PFSK-1 (cell line): ENCODE data around the gene SAMHD1.

Experiments used
- FOXP2 ChIP-seq: optimal IDR thresholded peaks from 2 replicates; pipeline ENCODE3; 2011; ENCODE audit warnings: borderline replicate concordance, control low read depth, inconsistent platforms; ENCODE audit not compliant: insufficient read depth; ENCODE audit errors: extremely low read length, extremely low read depth
- POLR2AphosphoS5 ChIP-seq: IDR thresholded peaks from 2 replicates; pipeline ENCODE4 v1.6.1; 2012; ENCODE audit warnings: low read depth, mild to moderate bottlenecking, control low read depth, low read length, moderate library complexity
- SIN3A ChIP-seq: IDR thresholded peaks from 2 replicates; pipeline ENCODE4 v1.6.1; 2012; ENCODE audit warnings: mild to moderate bottlenecking, low read length, moderate library complexity, borderline replicate concordance; ENCODE audit not compliant: insufficient read depth
- TAF1 ChIP-seq: IDR thresholded peaks from 2 replicates; pipeline ENCODE4 v1.6.1; 2012; ENCODE audit warnings: low read length, control low read depth, borderline replicate concordance; ENCODE audit not compliant: insufficient read depth
- TF ChIP-seq, protein P1 (sequence below), 2 experiments: IDR thresholded peaks; 2 replicates each; pipeline versions ENCODE4 v1.6.1 to v1.8.0; 2011 to 2012; ENCODE audit warnings: low read depth in 2 of 2, low read length in 2 of 2, control low read depth in 1 of 2, inconsistent platforms in 1 of 2, mild to moderate bottlenecking in 1 of 2, moderate library complexity in 1 of 2; ENCODE audit not compliant: insufficient read depth in 1 of 2

Gene SAMHD1

GRCh38 chr20:36859700-36860330 lies 91.7 kb downstream of the SAMHD1 start:
- TF ChIP-seq POLR2AphosphoS5 = no peak
- TF ChIP-seq, protein P1, sequence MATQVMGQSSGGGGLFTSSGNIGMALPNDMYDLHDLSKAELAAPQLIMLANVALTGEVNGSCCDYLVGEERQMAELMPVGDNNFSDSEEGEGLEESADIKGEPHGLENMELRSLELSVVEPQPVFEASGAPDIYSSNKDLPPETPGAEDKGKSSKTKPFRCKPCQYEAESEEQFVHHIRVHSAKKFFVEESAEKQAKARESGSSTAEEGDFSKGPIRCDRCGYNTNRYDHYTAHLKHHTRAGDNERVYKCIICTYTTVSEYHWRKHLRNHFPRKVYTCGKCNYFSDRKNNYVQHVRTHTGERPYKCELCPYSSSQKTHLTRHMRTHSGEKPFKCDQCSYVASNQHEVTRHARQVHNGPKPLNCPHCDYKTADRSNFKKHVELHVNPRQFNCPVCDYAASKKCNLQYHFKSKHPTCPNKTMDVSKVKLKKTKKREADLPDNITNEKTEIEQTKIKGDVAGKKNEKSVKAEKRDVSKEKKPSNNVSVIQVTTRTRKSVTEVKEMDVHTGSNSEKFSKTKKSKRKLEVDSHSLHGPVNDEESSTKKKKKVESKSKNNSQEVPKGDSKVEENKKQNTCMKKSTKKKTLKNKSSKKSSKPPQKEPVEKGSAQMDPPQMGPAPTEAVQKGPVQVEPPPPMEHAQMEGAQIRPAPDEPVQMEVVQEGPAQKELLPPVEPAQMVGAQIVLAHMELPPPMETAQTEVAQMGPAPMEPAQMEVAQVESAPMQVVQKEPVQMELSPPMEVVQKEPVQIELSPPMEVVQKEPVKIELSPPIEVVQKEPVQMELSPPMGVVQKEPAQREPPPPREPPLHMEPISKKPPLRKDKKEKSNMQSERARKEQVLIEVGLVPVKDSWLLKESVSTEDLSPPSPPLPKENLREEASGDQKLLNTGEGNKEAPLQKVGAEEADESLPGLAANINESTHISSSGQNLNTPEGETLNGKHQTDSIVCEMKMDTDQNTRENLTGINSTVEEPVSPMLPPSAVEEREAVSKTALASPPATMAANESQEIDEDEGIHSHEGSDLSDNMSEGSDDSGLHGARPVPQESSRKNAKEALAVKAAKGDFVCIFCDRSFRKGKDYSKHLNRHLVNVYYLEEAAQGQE (IDR thresholded peaks at IDR 0.05; ENCODE audit: insufficient read depth in 1 of 2, low read depth in 2 of 2, low read length in 2 of 2) = no peak
- no peak for TF ChIP-seq SIN3A
- TF ChIP-seq TAF1 = no peak
- no peak for TF ChIP-seq FOXP2

- TF ChIP-seq SIN3A (no peak), TAF1 (no peak), FOXP2 (no peak)
- TF ChIP-seq, protein P1 (IDR thresholded peaks at IDR 0.05; ENCODE audit: insufficient read depth in 1 of 2, low read depth in 2 of 2, low read length in 2 of 2) = no peak
These were observed 92.3 kb downstream of the SAMHD1 start for GRCh38 chr20:36859282-36859555.

- TF ChIP-seq FOXP2 = peak; percentile 76
- no peak for TF ChIP-seq SIN3A
These were observed 94.5 kb downstream of the SAMHD1 start for GRCh38 chr20:36856691-36857635.

DNA sequence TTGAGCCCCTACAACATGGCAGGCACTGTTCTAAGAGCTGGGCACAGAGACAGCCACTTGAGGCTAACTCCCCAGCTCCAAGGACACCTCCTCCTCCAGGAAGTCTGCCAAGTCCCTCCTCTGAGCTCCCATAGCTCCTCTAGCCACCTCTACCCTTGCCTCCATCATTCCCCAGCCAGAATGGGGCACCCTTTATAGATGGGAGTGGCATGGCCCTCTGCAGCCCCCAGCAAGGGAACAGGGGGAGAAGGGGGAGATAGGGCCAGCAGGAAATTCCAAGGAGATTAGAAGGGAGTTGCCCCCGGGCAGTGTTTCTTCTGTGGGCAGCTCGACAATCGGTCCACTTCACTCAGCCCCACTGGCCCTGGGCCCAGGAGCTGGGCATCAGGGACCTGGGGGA lies 95.3 kb downstream of the SAMHD1 start:
- TF ChIP-seq POLR2AphosphoS5 (no peak), TAF1 (no peak), FOXP2 (no peak), SIN3A (no peak)
- TF ChIP-seq, protein P1 (IDR thresholded peaks at IDR 0.05; ENCODE audit: insufficient read depth in 1 of 2, low read depth in 2 of 2, low read length in 2 of 2) = no peak

DNA sequence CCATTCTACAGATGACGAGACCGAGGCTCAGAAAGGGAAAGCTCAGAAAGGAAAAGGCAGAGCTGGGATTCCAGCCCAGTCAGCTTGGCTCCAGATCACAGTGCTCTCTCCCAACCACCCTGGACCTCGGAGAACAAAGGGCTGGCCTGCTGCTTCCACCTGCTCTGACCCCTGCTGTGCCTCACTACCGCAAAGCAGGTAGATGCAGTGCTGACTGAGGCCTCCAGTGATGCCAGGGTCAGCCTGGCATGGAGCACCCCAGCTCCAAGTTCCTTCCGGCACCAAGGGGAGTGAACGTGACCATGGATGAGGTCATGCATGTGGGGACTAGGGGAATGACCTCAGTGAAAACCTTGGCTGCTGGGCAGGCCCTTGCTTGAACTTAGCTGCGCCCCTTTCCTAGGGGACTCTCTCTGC lies 96.3 kb downstream of the SAMHD1 start:
- TF ChIP-seq POLR2AphosphoS5 = no peak
- no peak for TF ChIP-seq SIN3A
- TF ChIP-seq, protein P1 (IDR thresholded peaks at IDR 0.05; ENCODE audit: insufficient read depth in 1 of 2, low read depth in 2 of 2, low read length in 2 of 2) = no peak
- no peak for TF ChIP-seq TAF1
